NCI-H2227 treated with DMSO at 0.1 percent for 48 hours (cell line): ENCODE results near the gene SEC14L6.

Experiments used
- DNase-seq: peaks from one replicate; lab custom pipeline; 2025; lab: John Stamatoyannopoulos, UW

The SEC14L6 gene

DNA sequence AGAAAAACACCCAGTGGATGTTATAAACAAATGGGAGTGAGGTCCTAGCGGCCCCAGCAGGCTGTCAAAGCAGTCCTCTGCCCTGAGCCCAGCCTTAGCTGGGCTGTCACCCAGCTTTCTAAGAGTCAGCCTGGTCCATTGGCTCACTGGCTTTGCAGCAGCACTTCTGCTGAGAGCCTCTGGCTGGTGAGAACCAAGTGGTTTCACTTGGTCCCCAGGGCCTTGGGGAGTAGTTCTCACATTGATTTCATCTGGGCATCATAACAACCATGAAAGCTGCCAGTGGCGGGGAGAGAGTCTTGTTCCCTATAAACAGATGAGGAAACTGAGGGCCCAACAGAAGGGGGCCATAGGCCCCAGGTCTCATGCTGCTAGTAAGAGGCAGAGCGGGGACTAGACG is 11.4 kb downstream of the SEC14L6 start:
- no peak for DNase-seq

DNA sequence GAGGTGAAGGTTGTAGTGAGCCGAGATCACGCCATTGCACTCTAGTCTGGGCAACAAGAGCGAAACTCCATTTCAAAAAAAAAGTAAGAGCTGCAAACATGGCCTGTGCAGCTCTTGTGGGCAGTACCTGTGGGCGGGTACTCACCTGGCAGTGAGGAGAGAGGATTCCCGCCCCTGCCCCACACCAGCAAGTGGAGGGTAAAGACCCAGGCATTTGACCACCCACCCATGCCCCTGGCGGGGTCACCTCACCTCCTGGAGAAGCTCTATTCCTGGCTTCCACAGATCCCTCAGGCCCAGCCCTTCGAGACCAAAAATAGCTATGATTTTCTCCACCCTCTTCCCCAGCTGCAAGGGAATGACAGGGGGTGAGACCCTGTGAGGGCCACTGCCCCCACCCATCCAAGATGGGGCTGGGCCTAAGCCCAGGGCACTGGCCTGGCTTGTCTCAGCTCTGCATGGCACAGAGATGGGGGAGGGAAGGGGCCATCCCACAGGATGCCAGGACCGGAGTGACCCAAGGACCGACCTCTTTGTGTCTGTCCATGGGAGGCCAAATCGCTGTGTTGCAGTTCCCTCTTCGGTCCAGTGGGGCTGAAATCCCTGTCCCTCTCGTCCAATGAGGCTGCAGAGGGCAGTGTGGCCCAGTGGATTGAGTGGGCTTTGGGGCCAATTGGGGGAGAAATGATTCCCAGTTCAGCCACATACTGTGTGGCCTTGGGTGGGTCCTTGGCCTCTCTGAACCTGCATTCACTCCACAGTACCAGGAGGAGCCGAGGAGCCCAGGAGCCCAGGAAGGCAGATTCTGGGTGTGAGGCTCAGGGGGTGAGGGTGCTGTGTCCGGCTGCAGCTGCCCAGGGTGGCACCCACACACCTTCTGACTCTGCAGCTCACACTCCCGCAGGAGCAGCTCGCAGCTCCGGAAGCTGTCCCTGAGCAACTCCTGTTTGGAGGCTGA is 14.6 kb downstream of the SEC14L6 start:
- DNase-seq: no peak

- no peak for DNase-seq
Observed at GRCh38 chr22:30526656-30527055, 19.9 kb downstream of the SEC14L6 start.

DNA sequence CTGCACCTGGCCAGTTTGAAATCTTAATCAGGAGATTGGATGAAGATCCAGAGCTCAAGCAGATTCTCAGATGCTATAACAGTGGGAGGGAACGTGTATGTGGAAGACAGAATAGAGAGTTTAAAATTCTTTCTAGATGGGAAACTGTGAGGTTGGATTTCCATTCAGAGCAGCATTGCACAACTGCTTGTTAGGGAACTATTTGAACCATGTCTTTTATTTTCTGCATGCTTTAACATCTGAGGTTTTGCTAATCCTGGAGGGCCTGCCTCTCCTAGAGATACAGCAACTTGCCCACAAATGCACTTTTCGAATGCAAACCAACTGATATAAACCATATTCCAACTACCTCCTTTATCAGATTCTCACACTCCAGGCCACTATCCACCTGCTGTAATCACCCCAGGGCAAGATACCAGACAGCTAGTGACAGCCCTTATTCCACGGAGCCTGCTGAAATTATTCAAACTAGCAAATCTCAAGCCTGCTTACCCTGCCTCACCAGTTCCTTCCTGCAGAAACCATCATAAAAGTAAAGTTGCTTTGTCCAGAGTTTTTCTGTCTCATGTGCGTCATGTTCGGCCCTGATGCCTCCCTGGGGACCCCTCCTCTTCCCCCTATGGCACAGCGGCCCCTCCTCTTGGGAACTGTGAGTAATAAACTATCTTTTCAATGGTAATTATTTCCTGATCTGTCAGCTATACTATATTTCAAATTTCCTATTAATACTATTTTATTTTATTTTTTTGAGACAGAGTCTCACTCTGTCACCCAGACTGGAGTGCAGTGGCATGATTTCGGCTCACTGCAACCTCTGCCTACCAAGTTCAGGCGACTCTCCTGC is 22.7 kb downstream of the SEC14L6 start:
- DNase-seq: no peak

DNA sequence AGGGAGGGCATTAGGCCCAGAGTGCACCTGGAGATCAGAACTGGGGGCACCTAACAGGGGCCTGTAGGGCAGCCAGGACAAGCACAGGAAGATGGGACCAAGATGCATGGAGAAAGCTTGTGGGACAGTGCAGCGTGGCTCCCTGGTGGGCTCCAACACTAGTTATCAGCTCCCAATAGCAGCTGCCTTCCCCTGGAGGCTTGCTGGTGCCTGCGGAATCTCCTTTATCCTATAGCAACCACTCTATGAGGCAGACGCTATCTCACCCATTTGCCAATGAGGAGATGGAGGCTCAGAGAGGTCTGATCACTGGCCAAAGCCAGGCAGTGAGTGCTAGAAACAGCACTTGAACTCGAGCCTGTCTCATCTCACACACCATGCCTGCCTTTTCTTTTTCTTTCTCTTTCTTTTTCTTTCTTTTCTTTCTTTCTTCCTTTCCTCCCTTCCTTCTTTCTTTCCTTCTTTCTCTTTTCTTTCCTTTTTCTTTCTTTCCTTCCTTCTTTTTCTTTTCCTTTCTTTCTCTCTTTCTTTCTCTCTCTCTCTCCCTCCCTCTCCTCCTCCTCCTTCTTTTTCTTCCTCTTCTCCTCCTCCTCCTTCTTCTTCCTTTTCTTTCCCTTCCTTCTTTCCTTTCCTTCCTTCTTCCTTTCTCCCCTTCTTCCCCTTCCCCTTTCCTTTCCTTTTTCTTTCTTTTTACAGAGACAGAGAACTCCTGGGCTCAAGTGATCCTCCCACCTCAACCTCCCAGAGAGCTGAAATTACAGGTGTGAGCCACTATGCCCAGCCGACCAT is 25.0 kb downstream of the SEC14L6 start:
- no peak for DNase-seq

- DNase-seq: no peak
Observed at GRCh38 chr22:30519842-30520425, 26.6 kb downstream of the SEC14L6 start.

GRCh38 chr22:30516731-30517130 is 29.8 kb downstream of the SEC14L6 start:
- DNase-seq: no peak

GRCh38 chr22:30516273-30516672 is 30.3 kb downstream of the SEC14L6 start:
- no peak for DNase-seq

GRCh38 chr22:30514252-30514651 is 32.3 kb downstream of the SEC14L6 start:
- no peak for DNase-seq

- no peak for DNase-seq
Observed at GRCh38 chr22:30513462-30513861, 33.1 kb downstream of the SEC14L6 start.

GRCh38 chr22:30511911-30512310 is 34.6 kb downstream of the SEC14L6 start:
- DNase-seq: no peak

DNA sequence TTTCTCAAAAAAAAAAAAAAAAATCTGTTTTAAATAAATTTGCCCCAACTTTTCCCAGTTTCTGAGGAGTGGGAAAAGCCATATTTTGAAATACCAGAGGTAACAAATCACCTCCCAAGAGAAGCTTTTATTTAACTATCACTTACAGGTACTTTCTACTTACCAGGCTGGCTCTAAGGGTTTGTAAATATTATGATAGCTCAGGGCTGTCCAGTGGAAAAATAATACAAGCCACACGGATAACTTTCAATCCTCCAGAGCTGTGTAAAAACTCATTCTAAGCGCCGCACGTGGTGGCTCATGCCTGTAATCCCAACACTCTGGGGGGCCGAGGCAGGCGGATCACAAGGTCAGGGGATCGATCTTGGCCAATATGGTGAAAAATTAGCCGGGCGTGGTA is 35.4 kb downstream of the SEC14L6 start:
- no peak for DNase-seq

GRCh38 chr22:30508216-30508615 is 38.3 kb downstream of the SEC14L6 start:
- no peak for DNase-seq

- no peak for DNase-seq
Observed at GRCh38 chr22:30507670-30508069, 38.9 kb downstream of the SEC14L6 start.

GRCh38 chr22:30506507-30506968 is 40.0 kb downstream of the SEC14L6 start:
- no peak for DNase-seq

DNA sequence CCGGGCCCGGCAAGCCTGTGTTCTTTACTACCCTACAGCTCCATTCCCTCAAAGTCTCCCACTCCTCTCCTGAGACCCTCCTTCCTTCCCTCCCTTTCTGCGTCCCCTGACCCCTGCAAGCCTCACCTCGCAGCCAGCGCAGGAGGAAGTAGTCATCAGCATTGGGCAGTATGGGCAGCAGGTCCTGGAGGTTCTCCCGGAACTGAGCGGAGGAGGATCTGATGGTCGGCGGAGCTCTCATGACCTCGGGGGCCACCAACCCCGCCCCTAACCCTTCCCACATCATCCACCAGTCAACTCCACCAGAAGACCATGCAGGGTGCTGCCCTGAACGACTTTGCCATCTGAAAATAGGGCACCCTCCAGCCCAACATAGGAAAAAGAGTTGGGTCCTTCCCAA is 43.0 kb downstream of the SEC14L6 start:
- DNase-seq: no peak

DNA sequence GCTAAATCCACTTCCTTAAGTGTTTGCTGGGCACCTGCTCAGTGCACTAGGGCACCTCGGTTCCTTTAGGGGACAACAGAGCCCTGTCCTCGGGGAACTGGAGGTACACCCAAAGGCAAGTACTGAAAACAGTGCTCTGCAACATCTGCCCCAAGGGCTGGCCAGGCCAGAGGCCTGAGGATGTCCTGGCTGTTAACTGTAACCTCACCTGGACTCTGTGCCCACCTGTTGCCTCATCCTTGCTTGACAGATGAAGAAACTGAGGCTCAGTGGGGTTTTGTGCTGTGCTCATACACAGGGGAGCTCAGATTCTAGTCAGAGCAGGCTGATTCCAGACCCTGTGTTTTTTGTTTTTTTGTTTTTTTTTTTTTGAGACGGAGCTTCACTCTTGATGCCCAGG is 43.6 kb downstream of the SEC14L6 start:
- no peak for DNase-seq

DNA sequence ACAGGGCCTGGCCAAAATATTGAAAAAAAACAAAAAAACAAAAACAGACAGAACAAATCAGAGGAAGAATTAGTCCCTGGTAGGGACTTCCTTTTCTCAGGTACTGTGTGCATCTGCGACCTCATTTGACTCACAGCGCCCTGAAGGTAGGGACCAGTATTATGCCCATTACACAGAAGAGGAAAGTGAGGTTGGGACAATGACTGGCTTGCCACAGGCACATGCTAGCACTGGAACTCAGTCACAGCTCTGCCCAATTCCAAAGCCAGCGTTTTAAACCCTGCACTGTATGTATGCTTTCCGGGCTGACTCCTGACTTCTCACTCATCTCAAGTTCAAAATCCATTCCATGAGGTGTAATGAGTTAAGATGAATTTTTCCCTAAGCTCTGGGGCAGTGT is 44.4 kb downstream of the SEC14L6 start:
- no peak for DNase-seq

- no peak for DNase-seq
Observed at GRCh38 chr22:30500628-30501027, 45.9 kb downstream of the SEC14L6 start.

GRCh38 chr22:30497466-30498150 is 48.9 kb downstream of the SEC14L6 start:
- DNase-seq: no peak
